HG03139 (cell line): ENCODE results near the gene DSE.
A peak's percentile ranks its signal among the peaks of the same experiment; 100 is the strongest.
"Not testable (repeated sequence)": the region's sequence is repeated elsewhere in the genome, so short reads cannot be mapped to it uniquely, and the experiment has no call there.

Experiments used
- ATAC-seq: cut with Tn5 transposase; IDR thresholded peaks from one replicate; pipeline ENCODE4 v1.9.1; 2021; ENCODE audit not compliant: unreplicated experiment

The DSE gene

GRCh38 chr6:116370760-116371119, at the start of gene DSE:
DSE (plus strand) TSS chr6:116370947; CDS start chr6:116399251, 28,304 bp downstream.
- ATAC-seq: peak; percentile 74

- ATAC-seq: not testable (repeated sequence)
These were observed 48.8 kb upstream of the DSE start for GRCh38 chr6:116321933-116322332.

GRCh38 chr6:116323863-116324262, 46.9 kb upstream of the DSE start:
- no peak for ATAC-seq

- not testable (repeated sequence) for ATAC-seq
These were observed 45.1 kb upstream of the DSE start for GRCh38 chr6:116325634-116326132.

- ATAC-seq: no peak
These were observed 44.5 kb upstream of the DSE start for GRCh38 chr6:116326181-116326671.

- no peak for ATAC-seq
These were observed 43.8 kb upstream of the DSE start for GRCh38 chr6:116326996-116327395.

GRCh38 chr6:116327803-116328527, 42.8 kb upstream of the DSE start:
- ATAC-seq: no peak

GRCh38 chr6:116328528-116328903, 42.2 kb upstream of the DSE start:
- no peak for ATAC-seq

GRCh38 chr6:116329156-116329555, 41.6 kb upstream of the DSE start:
- ATAC-seq: no peak

- ATAC-seq: no peak
These were observed 40.2 kb upstream of the DSE start for GRCh38 chr6:116330511-116330910.

GRCh38 chr6:116332096-116332495, 38.7 kb upstream of the DSE start:
- ATAC-seq: no peak

- not testable (repeated sequence) for ATAC-seq
These were observed 35.9 kb upstream of the DSE start for GRCh38 chr6:116334638-116335409.

- no peak for ATAC-seq
These were observed 35.0 kb upstream of the DSE start for GRCh38 chr6:116335612-116336215.

GRCh38 chr6:116338943-116339342, 31.8 kb upstream of the DSE start:
- no peak for ATAC-seq

- not testable (repeated sequence) for ATAC-seq
These were observed 30.1 kb upstream of the DSE start for GRCh38 chr6:116340625-116341024.

GRCh38 chr6:116349216-116349615, 21.5 kb upstream of the DSE start:
- ATAC-seq: no peak

GRCh38 chr6:116351101-116351500, 19.6 kb upstream of the DSE start:
- ATAC-seq: no peak

- ATAC-seq: no peak
These were observed 18.0 kb upstream of the DSE start for GRCh38 chr6:116352515-116353471.

GRCh38 chr6:116354236-116354635, 16.5 kb upstream of the DSE start:
- ATAC-seq: no peak

GRCh38 chr6:116355796-116356195, 15.0 kb upstream of the DSE start:
- no peak for ATAC-seq

GRCh38 chr6:116359131-116359530, 11.6 kb upstream of the DSE start:
- no peak for ATAC-seq
